GM13976 (cell line): ENCODE measurements around the gene CDHR1.

Experiments
- DNase-seq: peaks from one replicate; pipeline ENCODE4 v3.0.0; 2012; ENCODE audit warnings: low spot score
- CTCF ChIP-seq: IDR thresholded peaks from 2 replicates; pipeline ENCODE4 v1.5.1; 2012; ENCODE audit warnings: borderline replicate concordance, mild to moderate bottlenecking; ENCODE audit not compliant: insufficient read depth; ENCODE audit errors: extremely low read depth, missing control alignments, control extremely low read depth
- in situ Hi-C: fragments of 300-500 bp; cut with MboI; formaldehyde crosslinking; loops from one replicate; pipeline ENCODE4 v1.12.0; 2022; ENCODE audit warnings: low sequenced_read_pairs, mixed read lengths, inconsistent platforms; ENCODE audit not compliant: unreplicated experiment

CDHR1 gene

GRCh38 chr10:84197643-84198042 is 3.3 kb downstream of the CDHR1 start:
- DNase-seq = no peak
- no peak for TF ChIP-seq CTCF
- in situ Hi-C loops = no loop called here

GRCh38 chr10:84198206-84198915 is 4.0 kb downstream of the CDHR1 start:
- no peak for TF ChIP-seq CTCF
- no peak for DNase-seq
- in situ Hi-C loops = no loop called here

- DNase-seq = no peak
- in situ Hi-C loops = loop anchor here (10.0 kb wide), 1 partner anchor 56 kb away; no protein-coding TSS in a partner anchor
- TF ChIP-seq CTCF = no peak
Observed at GRCh38 chr10:84200537-84201243, 6.4 kb downstream of the CDHR1 start.

- no peak for TF ChIP-seq CTCF
- in situ Hi-C loops = loop anchor here (10.0 kb wide), 1 partner anchor 56 kb away; no protein-coding TSS in a partner anchor
- no peak for DNase-seq
Observed at GRCh38 chr10:84201244-84201606, 6.9 kb downstream of the CDHR1 start.

- DNase-seq = no peak
- TF ChIP-seq CTCF = no peak
- in situ Hi-C loops = loop anchor here (10.0 kb wide), 1 partner anchor 57 kb away; no protein-coding TSS in a partner anchor
Observed at GRCh38 chr10:84201682-84202081, 7.3 kb downstream of the CDHR1 start.

GRCh38 chr10:84202349-84202748 is 8.0 kb downstream of the CDHR1 start:
- in situ Hi-C loops = loop anchor here (10.0 kb wide), 1 partner anchor 58 kb away; no protein-coding TSS in a partner anchor

More at GRCh38 chr10:84202349-84202748, 8.0 kb downstream of the CDHR1 start:
- DNase-seq = no peak
- no peak for TF ChIP-seq CTCF
